Amniotic stem cell (primary cell): Measurements from ENCODE around the gene ASCC2.
"Not testable (repeated sequence)": the region's sequence is repeated elsewhere in the genome, so short reads cannot be mapped to it uniquely, and the experiment has no call there.

Source experiments
- DNase-seq: peaks from one replicate; lab custom pipeline; 2025; lab: John Stamatoyannopoulos, UW

Gene ASCC2

GRCh38 chr22:29837741-29838598 is at the start of gene ASCC2:
ASCC2 (minus strand) TSS chr22:29838274; CDS start chr22:29832325, 5,949 bp downstream.
- DNase-seq, result peak; percentile 96

- no peak for DNase-seq
Measured at GRCh38 chr22:29887358-29887757, 49.3 kb upstream of the ASCC2 start.

DNA sequence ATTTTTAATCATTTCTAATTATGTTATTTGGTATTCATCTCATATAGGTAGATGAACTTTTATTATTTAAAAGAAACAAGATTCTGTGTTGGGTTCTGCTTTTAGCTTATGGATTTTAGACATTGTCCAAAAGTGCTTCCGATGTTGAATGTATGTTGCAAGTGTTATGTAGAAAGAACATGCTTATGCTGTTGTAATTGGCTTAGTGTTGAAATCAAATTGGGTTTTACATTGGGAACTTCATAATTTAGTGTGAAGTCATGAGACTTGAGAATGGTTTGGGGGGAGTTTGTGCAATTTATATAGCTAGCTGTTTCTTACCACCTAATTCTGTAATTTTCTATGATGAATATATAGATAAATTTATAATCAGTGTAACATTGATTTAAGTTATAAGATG is 48.5 kb upstream of the ASCC2 start:
- no peak for DNase-seq

GRCh38 chr22:29885610-29886009 is 47.5 kb upstream of the ASCC2 start:
- no peak for DNase-seq

GRCh38 chr22:29883775-29884097 is 45.7 kb upstream of the ASCC2 start:
- no peak for DNase-seq

DNA sequence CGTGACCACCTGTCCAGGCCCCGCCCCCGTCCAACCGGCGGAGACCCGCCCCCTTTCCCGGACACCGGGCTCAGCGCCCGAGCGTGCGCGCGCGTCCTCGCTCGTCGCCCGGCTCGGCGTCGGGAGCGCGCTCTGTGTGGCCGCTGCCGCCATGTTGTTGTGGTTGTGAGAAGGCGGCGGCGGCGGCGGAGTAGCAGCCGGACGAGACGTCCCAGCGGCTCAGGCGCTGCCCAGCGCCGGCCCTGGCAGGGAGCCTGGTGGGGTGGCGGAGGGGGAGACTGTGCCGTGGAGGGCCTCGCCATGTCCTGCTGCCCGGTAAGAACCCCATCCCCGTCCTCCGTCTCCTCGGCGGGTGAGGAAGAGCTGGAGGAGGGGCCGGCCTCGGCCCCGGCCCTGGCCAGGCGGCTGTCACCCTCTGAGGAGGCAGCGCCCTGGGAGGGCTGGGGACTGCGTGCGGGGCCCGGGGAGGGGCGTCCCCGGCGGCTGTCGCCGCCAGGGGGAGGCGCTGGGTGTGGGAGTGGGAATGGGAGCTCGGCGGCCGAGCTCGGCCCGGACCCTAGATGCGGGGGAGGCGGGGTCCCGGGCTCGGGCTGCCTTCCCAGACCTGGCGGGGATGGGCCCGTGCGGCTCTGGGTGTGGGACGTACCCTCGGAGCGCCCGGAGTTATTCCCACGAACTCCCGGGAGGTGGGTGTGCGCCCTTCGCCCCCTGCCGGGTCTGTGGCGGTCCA is 45.1 kb upstream of the ASCC2 start, which contains the start of gene MTMR3:
Gene MTMR3, plus strand, starts transcription at position 130 of the 730 bp plus-strand sequence. CDS start 87,886 bp downstream, outside the sequence.
- peak; percentile 80 for DNase-seq

GRCh38 chr22:29882716-29883044 is 44.6 kb upstream of the ASCC2 start:
- DNase-seq, result no peak

- DNase-seq, result no peak
Measured at GRCh38 chr22:29879753-29880152, 41.7 kb upstream of the ASCC2 start.

- DNase-seq, result no peak
Measured at GRCh38 chr22:29877620-29878019, 39.5 kb upstream of the ASCC2 start.

DNA sequence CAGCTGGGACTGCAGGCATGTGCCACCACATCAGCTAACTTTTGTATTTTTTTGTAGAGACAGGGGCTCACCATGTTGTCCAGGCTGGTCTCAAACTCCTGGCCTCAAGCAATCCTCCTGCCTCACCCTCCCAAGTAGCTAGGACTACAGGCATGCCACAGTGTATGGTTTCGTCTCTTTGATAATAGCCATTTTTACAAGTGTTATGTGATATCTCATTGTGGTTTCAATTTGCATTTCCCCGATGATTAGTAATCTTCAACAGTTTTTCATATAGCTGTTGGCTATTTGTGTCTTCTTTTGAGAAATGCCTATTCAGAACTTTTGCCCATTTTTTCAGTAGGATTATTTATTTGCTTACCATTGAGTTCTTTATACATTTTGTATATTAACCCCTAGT is 35.9 kb upstream of the ASCC2 start:
- no peak for DNase-seq

- DNase-seq, result no peak
Measured at GRCh38 chr22:29872989-29873388, 34.9 kb upstream of the ASCC2 start.

GRCh38 chr22:29872144-29872893 is 34.2 kb upstream of the ASCC2 start:
- DNase-seq, result no peak

GRCh38 chr22:29871684-29872083 is 33.6 kb upstream of the ASCC2 start:
- no peak for DNase-seq

DNA sequence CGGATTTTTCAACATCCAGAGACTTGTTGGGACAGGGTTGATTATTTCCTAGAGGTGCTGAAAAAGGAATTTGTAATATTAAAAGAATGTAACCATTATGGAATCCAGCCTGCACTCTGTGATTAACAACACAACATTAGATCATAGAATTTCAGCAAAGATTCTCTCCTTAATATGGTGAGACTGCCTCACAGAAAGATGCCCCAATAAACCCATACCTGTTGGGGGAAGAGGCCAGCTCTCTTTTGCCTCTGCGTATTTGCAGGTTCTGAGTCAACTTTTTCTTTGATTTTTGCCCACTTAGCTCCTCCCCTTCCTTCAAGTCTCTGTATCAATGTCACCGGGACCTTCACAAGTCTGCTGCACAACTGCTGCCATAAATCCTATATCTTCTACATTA is 32.5 kb upstream of the ASCC2 start:
- no peak for DNase-seq

DNA sequence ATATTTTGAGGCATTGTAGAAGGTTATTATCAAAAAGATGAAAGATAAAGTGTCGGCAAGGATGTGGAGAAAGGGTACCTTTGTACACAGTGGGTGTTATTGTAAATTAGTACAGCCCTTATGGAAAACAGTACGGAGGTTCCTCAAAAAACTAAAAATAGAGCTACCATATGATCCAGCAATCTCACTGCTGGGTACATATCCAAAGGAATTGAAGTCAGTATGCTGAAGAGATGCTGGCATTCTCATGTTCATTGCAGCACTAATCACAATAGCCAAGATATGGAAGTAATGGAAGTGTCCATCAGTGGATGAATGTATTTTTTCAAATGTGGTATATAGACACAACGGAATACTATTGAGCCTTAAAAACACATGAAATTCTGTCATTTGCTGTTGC is 29.8 kb upstream of the ASCC2 start:
- DNase-seq, result no peak

- no peak for DNase-seq
Measured at GRCh38 chr22:29867260-29867659, 29.2 kb upstream of the ASCC2 start.

GRCh38 chr22:29865572-29865971 is 27.5 kb upstream of the ASCC2 start:
- not testable (repeated sequence) for DNase-seq

GRCh38 chr22:29861672-29862297 is 23.7 kb upstream of the ASCC2 start:
- no peak for DNase-seq

- DNase-seq, result no peak
Measured at GRCh38 chr22:29860006-29860766, 22.1 kb upstream of the ASCC2 start.

GRCh38 chr22:29859030-29859429 is 21.0 kb upstream of the ASCC2 start:
- not testable (repeated sequence) for DNase-seq

DNA sequence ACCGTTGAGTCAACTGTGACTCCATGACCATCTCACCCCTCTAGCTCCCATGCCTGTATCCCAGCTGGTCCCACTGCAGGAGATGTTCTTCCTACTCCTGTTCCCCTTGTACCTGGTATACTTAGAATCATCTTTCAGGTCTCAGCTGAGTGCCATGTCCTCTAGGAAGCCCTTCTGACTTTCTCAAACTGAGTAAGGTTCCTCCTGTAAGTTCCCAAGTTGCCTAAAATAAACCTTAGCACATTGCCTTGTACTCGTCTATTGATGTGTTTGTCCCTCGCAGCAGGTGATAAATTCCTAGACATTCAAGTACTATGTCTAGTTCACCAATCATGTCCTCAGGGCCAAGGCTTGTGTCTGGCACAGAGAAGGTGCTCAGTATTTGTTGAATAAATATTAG is 18.4 kb upstream of the ASCC2 start:
- DNase-seq, result no peak
